ENCODE measurements around the gene SUN1. TPM values are rescaled to one million over a fixed set of nuclear protein-coding genes. Genes with fewer than 3 reads are reported as not detected.

SUN1 gene
- polyA plus RNA-seq, 1 of the 3 experiments (the other 2 are of a cell fraction) = 369 TPM

GRCh38 chr7:844514-844913, 12.2 kb downstream of the SUN1 start:
- ChIA-PET CTCF (interaction anchor here (0.8 to 11.8 kb wide), 4 partner anchors 8 to 29 kb away, joined by 3 to 112 read pairs (median 8); partner anchors contain the start of gene GET4), POLR2A (no interaction called here)
- Histone ChIP-seq H3K9me3 (no peaks in the 10 kb centered on the region), H3K9ac (no peak overlapping the region), H3K27me3 (ENCODE audit: insufficient read depth) (no peaks in the 10 kb centered on the region), H3K79me2 (ENCODE audit: insufficient read depth) (peaks cover 54% of the 10 kb centered on the region), H3K4me3 (ENCODE audit: low read depth in 2 of 2, low read length in 1 of 2) (no peak overlapping the region), H3K36me3 (replicated peaks in 1 of 2; ENCODE audit: control insufficient read depth in 1 of 2, insufficient read depth in 2 of 2, low read length in 1 of 2) (peaks cover 53 to 61% of the 10 kb centered on the region in 2 experiments), H4K20me1 (ENCODE audit: insufficient read depth) (no peaks in the 10 kb centered on the region), H3K4me1 (ENCODE audit: control insufficient read depth in 1 of 2, insufficient read depth in 2 of 2, low read depth in 1 of 2, low read length in 1 of 2) (peaks cover 0 to 10% of the 10 kb centered on the region in 2 experiments; a peak in 1 of 4 replicates), H3K9me2 (no peaks in the 10 kb centered on the region), H3F3A (replicated peaks; ENCODE audit: insufficient read depth) (no peaks in the 10 kb centered on the region), H2AFZ (ENCODE audit: low read depth) (no peak overlapping the region), H3K27ac (ENCODE audit: low read depth in 2 of 2, low read length in 1 of 2) (no peak overlapping the region), H3K4me2 (no peak overlapping the region)
- TF ChIP-seq EZH2phosphoT487 (IDR thresholded peaks at IDR 0.05; ENCODE audit: borderline replicate concordance, low read depth) = no peak
- TF ChIP-seq FOSL2 (IDR thresholded peaks at IDR 0.05; ENCODE audit: borderline replicate concordance, low read depth) = no peak
- no peak for TF ChIP-seq TCF12 (IDR thresholded peaks at IDR 0.05)
- TF ChIP-seq MXI1 (IDR thresholded peaks at IDR 0.05; ENCODE audit: low read depth, low read length) = no peak
- TF ChIP-seq GATA2 (CRISPR knock-in tag; IDR thresholded peaks at IDR 0.05) = no peak
- TF ChIP-seq FOXM1 (IDR thresholded peaks at IDR 0.05; ENCODE audit: low read depth) = no peak
- no peak for TF ChIP-seq YY1 (IDR thresholded peaks at IDR 0.05; ENCODE audit: low read depth)
- no peak for TF ChIP-seq RAD21 (IDR thresholded peaks at IDR 0.05; ENCODE audit: low read length)
- TF ChIP-seq NFIC (IDR thresholded peaks at IDR 0.05; ENCODE audit: borderline replicate concordance) = no peak
- TF ChIP-seq RFX5 (IDR thresholded peaks at IDR 0.05; ENCODE audit: low read length) = no peak
- no peak for DNase-seq
- 98% methylated on average over 12 of the region's 15 CpGs for WGBS (ENCODE audit: low lambda C conversion rate)

GRCh38 chr7:845091-845490, 12.8 kb downstream of the SUN1 start:
- Histone ChIP-seq H3K79me2 (ENCODE audit: insufficient read depth) (peaks cover 54% of the 10 kb centered on the region; the same call in 1 of the 2 replicates), H2AFZ (ENCODE audit: low read depth) (no peak overlapping the region), H3K9me2 (no peaks in the 10 kb centered on the region), H3F3A (replicated peaks; ENCODE audit: insufficient read depth) (no peaks in the 10 kb centered on the region), H3K9ac (no peak overlapping the region), H3K4me2 (no peak overlapping the region), H3K27me3 (ENCODE audit: insufficient read depth) (no peaks in the 10 kb centered on the region), H3K9me3 (no peaks in the 10 kb centered on the region), H3K36me3 (replicated peaks in 1 of 2; ENCODE audit: control insufficient read depth in 1 of 2, insufficient read depth in 2 of 2, low read length in 1 of 2) (peaks cover 54 to 58% of the 10 kb centered on the region in 2 experiments), H3K4me3 (ENCODE audit: low read depth in 2 of 2, low read length in 1 of 2) (no peak overlapping the region), H3K27ac (ENCODE audit: low read depth in 2 of 2, low read length in 1 of 2) (no peak overlapping the region), H4K20me1 (ENCODE audit: insufficient read depth) (no peaks in the 10 kb centered on the region), H3K4me1 (ENCODE audit: control insufficient read depth in 1 of 2, insufficient read depth in 2 of 2, low read depth in 1 of 2, low read length in 1 of 2) (peaks cover 0 to 10% of the 10 kb centered on the region in 2 experiments; a peak in 1 of 4 replicates)
- no peak for DNase-seq
- WGBS (ENCODE audit: low lambda C conversion rate) = 97% methylated on average over 22 of the region's 22 CpGs
- TF ChIP-seq NRF1 (IDR thresholded peaks at IDR 0.05; ENCODE audit: low read depth, low read length) = no peak
- no peak for TF ChIP-seq GABPA (IDR thresholded peaks at IDR 0.05; ENCODE audit: low read depth)
- no peak for TF ChIP-seq FOSL2 (IDR thresholded peaks at IDR 0.05; ENCODE audit: borderline replicate concordance, low read depth)
- no peak for TF ChIP-seq ELF1 (IDR thresholded peaks at IDR 0.05)
- TF ChIP-seq TAF1 (IDR thresholded peaks at IDR 0.05; ENCODE audit: borderline replicate concordance, low read depth, low read length) = no peak
- TF ChIP-seq RXRA (IDR thresholded peaks at IDR 0.05; ENCODE audit: borderline replicate concordance, low read depth) = no peak
- TF ChIP-seq RAD21 (IDR thresholded peaks at IDR 0.05; ENCODE audit: low read length) = no peak
- TF ChIP-seq MXI1 (IDR thresholded peaks at IDR 0.05; ENCODE audit: low read depth, low read length) = no peak
- no peak for TF ChIP-seq RCOR1 (IDR thresholded peaks at IDR 0.05; ENCODE audit: low read length)
- TF ChIP-seq MEF2A (IDR thresholded peaks at IDR 0.05; ENCODE audit: borderline replicate concordance, low read depth) = no peak
- TF ChIP-seq TEAD4 (IDR thresholded peaks at IDR 0.05; ENCODE audit: borderline replicate concordance, insufficient read depth) = no peak
- no peak for TF ChIP-seq SIN3A (IDR thresholded peaks at IDR 0.05; ENCODE audit: borderline replicate concordance, low read depth, low read length)
- TF ChIP-seq YY1 (IDR thresholded peaks at IDR 0.05; ENCODE audit: low read depth) = no peak
- TF ChIP-seq CHD2 (IDR thresholded peaks at IDR 0.05; ENCODE audit: low read length, partially characterized antibody) = no peak
- TF ChIP-seq IRF3 (IDR thresholded peaks at IDR 0.05; ENCODE audit: low read depth, low read length) = no peak
- TF ChIP-seq JUND (IDR thresholded peaks at IDR 0.05) = no peak
- TF ChIP-seq USF2 (IDR thresholded peaks at IDR 0.05; ENCODE audit: borderline replicate concordance, low read depth, low read length) = no peak
- TF ChIP-seq ZBTB33 (IDR thresholded peaks at IDR 0.05; ENCODE audit: borderline replicate concordance, low read depth) = no peak
- TF ChIP-seq EP300 (IDR thresholded peaks at IDR 0.05; ENCODE audit: borderline replicate concordance in 1 of 2, low read depth in 1 of 2, low read length in 1 of 2) = no peak
- TF ChIP-seq NFIC (IDR thresholded peaks at IDR 0.05; ENCODE audit: borderline replicate concordance) = no peak
- CTCF ChIA-PET = interaction anchor here (0.8 to 11.8 kb wide), 5 partner anchors 9 to 29 kb away, joined by 3 to 112 read pairs (median 3); partner anchors contain the start of gene GET4
- POLR2A ChIA-PET = no interaction called here
